ENCODE measurements around the gene CD96. TPM values are rescaled to one million over a fixed set of nuclear protein-coding genes. Genes with fewer than 3 reads are reported as not detected.
A peak's percentile ranks its signal among the peaks of the same experiment; 100 is the strongest.

Gene CD96
- total RNA-seq, 1 experiment from 2014 or later, result not detected

DNA sequence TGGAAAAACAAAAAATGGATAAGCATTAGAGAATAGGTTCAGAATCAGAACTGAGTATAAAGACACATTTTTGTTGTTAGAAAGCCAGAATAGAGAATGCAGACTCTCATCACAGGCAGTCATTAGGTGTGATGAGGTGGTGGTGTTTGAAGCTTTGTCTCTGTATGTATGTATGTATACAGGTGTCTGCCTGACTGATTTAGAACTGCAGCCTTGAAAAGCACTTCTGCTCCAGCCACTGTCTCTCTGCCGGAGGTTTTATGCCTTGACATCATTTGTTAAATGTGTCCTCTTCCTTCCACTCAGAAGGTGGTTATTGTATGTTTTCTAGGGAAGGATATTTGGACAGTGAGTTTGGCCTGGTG, 133.8 kb downstream of the CD96 start:
- peak overlapping the region; percentile 51 for H3K9ac ChIP-seq (ENCODE audit: low read length)
- DNase-seq (no peak), ATAC-seq (no peak)
- ChIA-PET POLR2A (ENCODE audit: unreplicated experiment) (no interaction called here), CTCF (no interaction called here)
- no peaks in the 10 kb centered on the region for H3K9me3 ChIP-seq (ENCODE audit: low read length)
- H3K9me2 ChIP-seq (replicated peaks; ENCODE audit: low read length), result no peaks in the 10 kb centered on the region
- TF ChIP-seq EZH2phosphoT487 (IDR thresholded peaks at IDR 0.05; ENCODE audit: borderline replicate concordance, low read length) (no peak), EZH2 (IDR thresholded peaks at IDR 0.05; ENCODE audit: low read length, unreplicated experiment) (no peak)
- TF ChIP-seq, protein P1, sequence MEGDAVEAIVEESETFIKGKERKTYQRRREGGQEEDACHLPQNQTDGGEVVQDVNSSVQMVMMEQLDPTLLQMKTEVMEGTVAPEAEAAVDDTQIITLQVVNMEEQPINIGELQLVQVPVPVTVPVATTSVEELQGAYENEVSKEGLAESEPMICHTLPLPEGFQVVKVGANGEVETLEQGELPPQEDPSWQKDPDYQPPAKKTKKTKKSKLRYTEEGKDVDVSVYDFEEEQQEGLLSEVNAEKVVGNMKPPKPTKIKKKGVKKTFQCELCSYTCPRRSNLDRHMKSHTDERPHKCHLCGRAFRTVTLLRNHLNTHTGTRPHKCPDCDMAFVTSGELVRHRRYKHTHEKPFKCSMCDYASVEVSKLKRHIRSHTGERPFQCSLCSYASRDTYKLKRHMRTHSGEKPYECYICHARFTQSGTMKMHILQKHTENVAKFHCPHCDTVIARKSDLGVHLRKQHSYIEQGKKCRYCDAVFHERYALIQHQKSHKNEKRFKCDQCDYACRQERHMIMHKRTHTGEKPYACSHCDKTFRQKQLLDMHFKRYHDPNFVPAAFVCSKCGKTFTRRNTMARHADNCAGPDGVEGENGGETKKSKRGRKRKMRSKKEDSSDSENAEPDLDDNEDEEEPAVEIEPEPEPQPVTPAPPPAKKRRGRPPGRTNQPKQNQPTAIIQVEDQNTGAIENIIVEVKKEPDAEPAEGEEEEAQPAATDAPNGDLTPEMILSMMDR (conservative IDR thresholded peaks at IDR 0.05; ENCODE audit: low read depth, low read length), result no peak
- no peaks in the 10 kb centered on the region for H3K36me3 ChIP-seq (ENCODE audit: low read depth, low read length)
- intact Hi-C loops (cut with micrococcal nuclease), result loop anchor here (1.0 to 2.0 kb wide), 4 partner anchors 19 to 185 kb away; no protein-coding TSS in a partner anchor
- H3K27me3 ChIP-seq (ENCODE audit: low read length), result no peaks in the 10 kb centered on the region
- peak overlapping the region; percentile 87 for H3K4me3 ChIP-seq (ENCODE audit: low read length)
- H2AFZ ChIP-seq (ENCODE audit: low read length), result peak overlapping the region; percentile 31
- no peaks in the 10 kb centered on the region for H4K20me1 ChIP-seq (ENCODE audit: low read length)
- peaks cover 47% of the 10 kb centered on the region for H3K4me1 ChIP-seq (ENCODE audit: insufficient read depth, low read length)
- H3K79me2 ChIP-seq (ENCODE audit: low read length), result peaks cover 54% of the 10 kb centered on the region
- BruUV-seq (replicated peaks), result no TSS peak
- H3F3A ChIP-seq (ENCODE audit: low read length, unreplicated experiment), result peaks cover 7% of the 10 kb centered on the region
- peak overlapping the region; percentile 94 for H3K4me2 ChIP-seq (ENCODE audit: low read length)
- peak overlapping the region; percentile 86 for H3K27ac ChIP-seq (ENCODE audit: low read length)

- no peaks in the 10 kb centered on the region for H3K9me3 ChIP-seq (ENCODE audit: low read length)
- intact Hi-C loops (cut with micrococcal nuclease), result loop anchor here (1.0 to 2.0 kb wide), 4 partner anchors 19 to 184 kb away; no protein-coding TSS in a partner anchor
- peak overlapping the region; percentile 31 for H2AFZ ChIP-seq (ENCODE audit: low read length)
- peaks cover 53% of the 10 kb centered on the region for H3K4me1 ChIP-seq (ENCODE audit: insufficient read depth, low read length)
- ATAC-seq (peak; percentile 76), DNase-seq (peak; percentile 99)
- TSS peak; percentile 78 for BruUV-seq (replicated peaks)
- no peaks in the 10 kb centered on the region for H3K27me3 ChIP-seq (ENCODE audit: low read length)
- ChIA-PET POLR2A (ENCODE audit: unreplicated experiment) (interaction anchor here (0.6 kb wide), 2 partner anchors 441 to 605 kb away, joined by 3 to 4 read pairs; partner anchors contain the start of gene NECTIN3), CTCF (interaction anchor here (1.0 to 1.4 kb wide), 4 partner anchors 15 to 302 kb away, joined by 3 to 7 read pairs (median 5); partner anchors contain the start of gene ABHD10)
- no peaks in the 10 kb centered on the region for H4K20me1 ChIP-seq (ENCODE audit: low read length)
- no peaks in the 10 kb centered on the region for H3K9me2 ChIP-seq (replicated peaks; ENCODE audit: low read length)
- no peak for TF ChIP-seq EZH2phosphoT487 (IDR thresholded peaks at IDR 0.05; ENCODE audit: borderline replicate concordance, low read length)
- no peak for TF ChIP-seq EZH2 (IDR thresholded peaks at IDR 0.05; ENCODE audit: low read length, unreplicated experiment)
- TF ChIP-seq, protein P1 (conservative IDR thresholded peaks at IDR 0.05; ENCODE audit: low read depth, low read length), result no peak
- peak overlapping the region; percentile 86 for H3K27ac ChIP-seq (ENCODE audit: low read length)
- no peaks in the 10 kb centered on the region for H3K36me3 ChIP-seq (ENCODE audit: low read depth, low read length)
- peaks cover 60% of the 10 kb centered on the region for H3K79me2 ChIP-seq (ENCODE audit: low read length)
- H3K4me3 ChIP-seq (ENCODE audit: low read length), result peak overlapping the region; percentile 87
- H3K4me2 ChIP-seq (ENCODE audit: low read length), result peak overlapping the region; percentile 94
- peak overlapping the region; percentile 51 for H3K9ac ChIP-seq (ENCODE audit: low read length)
- H3F3A ChIP-seq (ENCODE audit: low read length, unreplicated experiment), result peaks cover 7% of the 10 kb centered on the region
Observed at GRCh38 chr3:111676211-111677006, 134.4 kb downstream of the CD96 start.
